Smooth muscle cell (in vitro differentiated cells): ENCODE results near the gene CHMP4A. TPM values are rescaled to one million over a fixed set of nuclear protein-coding genes. Genes with fewer than 3 reads are reported as not detected.
A peak's percentile ranks its signal among the peaks of the same experiment; 100 is the strongest.

Source experiments
- DNase-seq: peaks from one replicate; lab custom pipeline; 2025; ENCODE audit not compliant: unreplicated experiment; lab: John Stamatoyannopoulos, UW
- H2AFZ ChIP-seq: fragments of 200-600 bp; sonication (generic); 2 replicates; pipeline ENCODE4 v1.6.0; 2016; ENCODE audit warnings: antibody characterized with exemption, low read depth, mild to moderate bottlenecking
- H3F3A ChIP-seq: fragments of 200-600 bp; sonication (generic); 2 replicates; pipeline ENCODE4 v1.6.0; 2017; ENCODE audit warnings: antibody characterized with exemption, low read depth
- H3K27ac ChIP-seq: fragments of 200-600 bp; sonication (generic); 2 replicates; pipeline ENCODE4 v1.5.1; 2016; ENCODE audit warnings: low read depth, mild to moderate bottlenecking
- H3K27me3 ChIP-seq: fragments of 200-600 bp; sonication (generic); 2 replicates; pipeline ENCODE4 v1.6.1; 2016; ENCODE audit warnings: low read depth, mild to moderate bottlenecking
- H3K36me3 ChIP-seq: fragments of 200-600 bp; sonication (generic); 2 replicates; pipeline ENCODE4 v1.5.1; 2016; ENCODE audit warnings: low read depth
- H3K4me1 ChIP-seq: fragments of 200-600 bp; sonication (generic); 2 replicates; pipeline ENCODE4 v1.5.1; 2016; ENCODE audit warnings: low read depth
- H3K4me2 ChIP-seq: fragments of 200-600 bp; sonication (generic); 2 replicates; pipeline ENCODE4 v1.6.0; 2016; ENCODE audit warnings: mild to moderate bottlenecking
- H3K4me3 ChIP-seq: fragments of 200-600 bp; sonication (generic); 2 replicates; pipeline ENCODE4 v1.5.1; 2016; ENCODE audit warnings: mild to moderate bottlenecking
- H3K79me2 ChIP-seq: fragments of 200-600 bp; sonication (generic); 2 replicates; pipeline ENCODE4 v1.6.0; 2016; ENCODE audit warnings: low read depth, mild to moderate bottlenecking
- H3K9ac ChIP-seq: fragments of 200-600 bp; sonication (generic); 2 replicates; pipeline ENCODE4 v1.6.0; 2016; ENCODE audit warnings: low read depth
- H3K9me3 ChIP-seq: fragments of 200-600 bp; sonication (generic); replicated peaks from 2 replicates; pipeline ENCODE4 v1.5.1; 2016; ENCODE audit warnings: low read depth
- H4K20me1 ChIP-seq: fragments of 200-600 bp; sonication (generic); 2 replicates; pipeline ENCODE4 v1.6.0; 2016; ENCODE audit warnings: low read depth
- CTCF ChIP-seq: fragments of 200-600 bp; sonication (generic); IDR thresholded peaks from 2 replicates; pipeline ENCODE4 v1.5.1; 2017; ENCODE audit warnings: borderline replicate concordance, mild to moderate bottlenecking, antibody characterized with exemption; ENCODE audit not compliant: insufficient read depth, poor library complexity, severe bottlenecking
- WGBS: methylation state at CpG from one replicate; pipeline ENCODE4 v1.1.7; 2016; ENCODE audit warnings: low lambda C conversion rate; 5-methylcytosine and 5-hydroxymethylcytosine counted together
- polyA plus RNA-seq: library from polyadenylated mRNA; unstranded; fragments of >200 nt; fragmentation: Nextera tagmentation; extraction: Ambion mirVana; gene quantifications from 2 replicates; pipeline ENCODE4 v1.2.1, GENCODE V29; 2016
- total RNA-seq: library from RNA; depleted of rRNA; stranded (reverse); fragments of >200 nt; gene quantifications from 2 replicates; pipeline ENCODE4 v1.2.3, GENCODE V29; 2014

Gene CHMP4A
- total and polyA plus RNA-seq, 2 experiments from 2014 or later: 29.7 to 46.8 TPM

- Histone ChIP-seq H3K27me3 (no peaks in the 10 kb centered on the region), H4K20me1 (peaks cover 24% of the 10 kb centered on the region), H3K4me3 (peak overlapping the region; percentile 73), H3K4me1 (peaks cover 4% of the 10 kb centered on the region), H2AFZ (no peak overlapping the region), H3F3A (peaks cover 5% of the 10 kb centered on the region), H3K4me2 (peak overlapping the region; percentile 94), H3K27ac (peak overlapping the region; percentile 96), H3K9me3 (no peaks in the 10 kb centered on the region), H3K79me2 (peaks cover 30% of the 10 kb centered on the region), H3K36me3 (no peaks in the 10 kb centered on the region), H3K9ac (peak overlapping the region; percentile 92)
- WGBS: 49% methylated on average over 10 of the region's 10 CpGs
- no peak for TF ChIP-seq CTCF
- DNase-seq: no peak
Measured at GRCh38 chr14:24243336-24243836, 30.1 kb upstream of the CHMP4A start.

- Histone ChIP-seq H3F3A (peaks cover 18% of the 10 kb centered on the region), H3K79me2 (peaks cover 30% of the 10 kb centered on the region), H3K4me2 (peak overlapping the region; percentile 94), H3K27ac (peak overlapping the region; percentile 96), H3K27me3 (no peaks in the 10 kb centered on the region), H4K20me1 (peaks cover 24% of the 10 kb centered on the region), H3K36me3 (no peaks in the 10 kb centered on the region), H3K9me3 (no peaks in the 10 kb centered on the region), H3K9ac (peak overlapping the region; percentile 92), H3K4me3 (peak overlapping the region; percentile 73), H2AFZ (peak overlapping the region; percentile 64), H3K4me1 (peaks cover 4% of the 10 kb centered on the region)
- 3% methylated on average over 38 of the region's 39 CpGs for WGBS
- peak; percentile 44 for TF ChIP-seq CTCF
- DNase-seq: no peak
Measured at GRCh38 chr14:24241829-24242443, 28.6 kb upstream of the CHMP4A start.

GRCh38 chr14:24240110-24240918, 27.0 kb upstream of the CHMP4A start:
- WGBS: 95% methylated on average over 9 of the region's 9 CpGs
- no peak for DNase-seq
- peaks cover 34% of the 10 kb centered on the region for H3K79me2 ChIP-seq
- no peak overlapping the region for H3K4me3 ChIP-seq
- TF ChIP-seq CTCF: no peak
- peaks cover 24% of the 10 kb centered on the region for H4K20me1 ChIP-seq
- no peaks in the 10 kb centered on the region for H3K27me3 ChIP-seq
- H3K9ac ChIP-seq: no peak overlapping the region
- H3K9me3 ChIP-seq: no peaks in the 10 kb centered on the region
- H2AFZ ChIP-seq: no peak overlapping the region
- H3F3A ChIP-seq: peaks cover 28% of the 10 kb centered on the region
- peak overlapping the region; percentile 96 for H3K27ac ChIP-seq
- H3K4me1 ChIP-seq: peaks cover 4% of the 10 kb centered on the region
- H3K4me2 ChIP-seq: peak overlapping the region; percentile 94
- H3K36me3 ChIP-seq: no peaks in the 10 kb centered on the region
